WTC11 (cell line): Measurements from ENCODE around the gene DOCK8. TPM values are rescaled to one million over a fixed set of nuclear protein-coding genes. Genes with fewer than 3 reads are reported as not detected.

ENCODE experiments used
- ATAC-seq: fragments of 200-7000 bp; cut with Tn5 transposase; 2 replicates; pipeline ENCODE4 v1.10.0; 2021; ENCODE audit warnings: mild to moderate bottlenecking, moderate library complexity
- CTCF ChIA-PET: fragments of 300-600 bp; sonication (Branson Sonifier 250); formaldehyde crosslinking; loops from one replicate; lab custom pipeline; 2021; ENCODE audit warnings: antibody characterized with exemption; lab: Charles Lee
- POLR2A ChIA-PET: fragments of 350-600 bp; sonication (Branson Sonifier 250); formaldehyde crosslinking; loops from one replicate; lab custom pipeline; 2021; ENCODE audit warnings: antibody characterized with exemption; lab: Charles Lee
- DNase-seq: peaks from one replicate; pipeline ENCODE4 v3.0.0; 2021; ENCODE audit warnings: low spot score
- H3K27ac Mint-ChIP-seq: 2 replicates; pipeline ENCODE4 v1.8.0; 2021; ENCODE audit warnings: mixed read lengths
- H3K27me3 Mint-ChIP-seq: 2 replicates; pipeline ENCODE4 v1.8.0; 2021; ENCODE audit warnings: low read depth, mild to moderate bottlenecking, moderate library complexity, mixed read lengths
- H3K36me3 Mint-ChIP-seq: 2 replicates; pipeline ENCODE4 v1.8.0; 2021; ENCODE audit warnings: mixed read lengths
- H3K4me1 Mint-ChIP-seq: 2 replicates; pipeline ENCODE4 v1.8.0; 2022; ENCODE audit warnings: mixed read lengths
- H3K4me3 Mint-ChIP-seq: 2 replicates; pipeline ENCODE4 v1.8.0; 2021; ENCODE audit warnings: mild to moderate bottlenecking, moderate library complexity, mixed read lengths
- H3K9me3 Mint-ChIP-seq: 2 replicates; pipeline ENCODE4 v1.8.0; 2021; ENCODE audit warnings: mixed read lengths
- ARID4B ChIP-seq: sonication (generic); formaldehyde crosslinking; IDR thresholded peaks from 2 replicates; pipeline ENCODE4 v1.8.0; 2023; ENCODE audit warnings: missing genetic modification reagents, mild to moderate bottlenecking, borderline replicate concordance
- ATF2 ChIP-seq: sonication (generic); formaldehyde crosslinking; IDR thresholded peaks from 2 replicates; pipeline ENCODE4 v1.8.1; 2022; ENCODE audit warnings: low read depth, missing genetic modification reagents, borderline replicate concordance
- CBFB ChIP-seq: sonication (generic); formaldehyde crosslinking; IDR thresholded peaks from 2 replicates; pipeline ENCODE4 v1.8.1; 2022; ENCODE audit warnings: mild to moderate bottlenecking, low read depth, missing genetic modification reagents
- FOXK1 ChIP-seq: sonication (generic); formaldehyde crosslinking; IDR thresholded peaks from 2 replicates; pipeline ENCODE4 v1.8.0; 2022; ENCODE audit warnings: mild to moderate bottlenecking, moderate library complexity, missing genetic modification reagents
- JUN ChIP-seq: sonication (generic); formaldehyde crosslinking; IDR thresholded peaks from 2 replicates; pipeline ENCODE4 v1.8.0; 2023; ENCODE audit warnings: mild to moderate bottlenecking, missing genetic modification reagents
- MYBL2 ChIP-seq: sonication (generic); formaldehyde crosslinking; IDR thresholded peaks from 2 replicates; pipeline ENCODE4 v1.8.1; 2023; ENCODE audit warnings: mild to moderate bottlenecking, moderate library complexity, missing genetic modification reagents
- NFE2L1 ChIP-seq: sonication (generic); formaldehyde crosslinking; IDR thresholded peaks from 2 replicates; pipeline ENCODE4 v1.8.1; 2023; ENCODE audit warnings: missing genetic modification reagents
- NR3C1 ChIP-seq: sonication (generic); formaldehyde crosslinking; conservative IDR thresholded peaks from 2 replicates; pipeline ENCODE4 v1.8.1; 2023; ENCODE audit warnings: low read depth, mild to moderate bottlenecking, missing genetic modification reagents
- PRRX2 ChIP-seq: fragments of 250-450 bp; sonication (Bioruptor Pico); IDR thresholded peaks from 2 replicates; pipeline ENCODE4 v1.8.0; 2021; ENCODE audit warnings: mild to moderate bottlenecking
- RORB ChIP-seq: fragments of 250-450 bp; sonication (Bioruptor Pico); IDR thresholded peaks from 2 replicates; pipeline ENCODE4 v1.9.0; 2021; ENCODE audit warnings: mild to moderate bottlenecking
- SMAD3 ChIP-seq: sonication (generic); formaldehyde crosslinking; IDR thresholded peaks from 2 replicates; pipeline ENCODE4 v1.8.0; 2022; ENCODE audit warnings: missing genetic modification reagents, mild to moderate bottlenecking, borderline replicate concordance
- ZNF138 ChIP-seq: sonication (generic); formaldehyde crosslinking; conservative IDR thresholded peaks from 2 replicates; pipeline ENCODE4 v1.8.1; 2022; ENCODE audit warnings: mild to moderate bottlenecking, moderate library complexity, missing genetic modification reagents
- ZNF416 ChIP-seq: fragments of 250-450 bp; sonication (Bioruptor Pico); IDR thresholded peaks from 2 replicates; pipeline ENCODE4 v1.9.0; 2021; ENCODE audit warnings: mild to moderate bottlenecking, inconsistent platforms
- total RNA-seq: library from RNA; stranded (reverse); gene quantifications from 3 replicates; pipeline ENCODE4 v1.2.3, GENCODE V29; 2021
- TF ChIP-seq, protein P1 (sequence below): fragments of 250-450 bp; sonication (Bioruptor Pico); IDR thresholded peaks from 2 replicates; pipeline ENCODE4 v1.9.0; 2021; ENCODE audit warnings: mild to moderate bottlenecking
- TF ChIP-seq, protein P2 (sequence below): fragments of 250-450 bp; sonication (Bioruptor Pico); IDR thresholded peaks from 2 replicates; pipeline ENCODE4 v1.9.0; 2021; ENCODE audit warnings: mild to moderate bottlenecking, borderline replicate concordance
- TF ChIP-seq, protein P3 (sequence below): sonication (generic); formaldehyde crosslinking; conservative IDR thresholded peaks from 2 replicates; pipeline ENCODE4 v1.8.1; 2023; ENCODE audit warnings: mild to moderate bottlenecking, low read depth, missing genetic modification reagents, moderate library complexity
- TF ChIP-seq, protein P4 (sequence below): sonication (generic); formaldehyde crosslinking; IDR thresholded peaks from 2 replicates; pipeline ENCODE4 v1.8.1; 2023; ENCODE audit warnings: mild to moderate bottlenecking, missing genetic modification reagents, moderate library complexity
- TF ChIP-seq, protein P5 (sequence below): fragments of 250-450 bp; sonication (Bioruptor Pico); IDR thresholded peaks from 2 replicates; pipeline ENCODE4 v1.9.0; 2021; ENCODE audit warnings: moderate library complexity, mild to moderate bottlenecking, inconsistent platforms, borderline replicate concordance

Gene DOCK8
- total RNA-seq, 1 experiment from 2014 or later, result 3.2 TPM

DNA sequence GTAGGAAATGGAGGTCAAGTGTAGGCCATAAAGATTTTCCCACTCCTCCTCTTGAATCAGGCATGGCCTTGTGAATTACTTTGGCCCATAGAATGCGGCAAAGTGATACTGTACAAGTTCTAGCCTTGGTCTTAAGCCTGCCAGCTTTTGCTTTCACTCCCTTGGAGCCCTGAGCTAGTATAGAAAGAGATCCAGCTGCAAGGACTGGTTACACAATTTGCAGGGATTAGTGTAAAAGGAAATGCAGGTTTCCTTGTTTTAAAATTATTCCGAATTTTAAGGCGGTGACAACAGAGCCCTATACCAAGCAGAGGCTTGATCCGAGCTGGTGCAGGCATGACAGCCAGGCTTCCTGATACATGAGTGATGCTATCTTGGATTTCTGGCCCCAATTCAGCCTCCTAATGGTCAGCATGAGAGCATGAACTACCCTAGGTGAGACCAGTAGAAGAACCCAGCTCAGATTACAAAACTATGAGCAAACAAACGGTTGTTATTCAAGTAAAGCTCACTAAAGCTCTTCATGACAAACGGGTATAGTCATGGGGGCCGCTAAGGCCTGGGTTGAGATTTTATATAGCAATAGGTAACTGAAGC, 257.9 kb downstream of the DOCK8 start (continued):
- TF ChIP-seq, protein P1, sequence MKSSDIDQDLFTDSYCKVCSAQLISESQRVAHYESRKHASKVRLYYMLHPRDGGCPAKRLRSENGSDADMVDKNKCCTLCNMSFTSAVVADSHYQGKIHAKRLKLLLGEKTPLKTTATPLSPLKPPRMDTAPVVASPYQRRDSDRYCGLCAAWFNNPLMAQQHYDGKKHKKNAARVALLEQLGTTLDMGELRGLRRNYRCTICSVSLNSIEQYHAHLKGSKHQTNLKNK (CRISPR knock-in tag), result no peak
- TF ChIP-seq RORB (CRISPR knock-in tag) (no peak), NR3C1 (CRISPR knock-in tag) (no peak), PRRX2 (CRISPR knock-in tag) (no peak)

DNA sequence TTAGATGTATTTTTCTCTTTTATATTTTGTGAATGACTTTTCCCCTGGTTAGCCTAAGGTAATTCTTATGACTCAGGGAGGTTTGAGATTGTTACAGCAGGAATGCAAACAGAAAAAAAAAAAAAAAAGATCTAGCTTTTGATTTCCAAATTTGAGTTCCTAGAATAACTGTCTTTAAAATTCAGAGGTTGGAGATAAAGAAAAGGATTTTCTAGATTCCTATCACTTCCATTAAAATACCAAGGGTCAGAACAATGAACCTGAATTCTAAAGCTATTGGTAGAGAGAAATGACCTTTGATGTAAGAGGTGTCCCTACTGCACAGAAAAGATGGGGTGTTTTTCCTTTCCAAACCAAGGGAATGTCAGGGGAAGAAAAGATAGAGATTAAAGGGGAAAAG, 262.5 kb downstream of the DOCK8 start:
- Mint-ChIP-seq H3K27ac (no peak overlapping the region), H3K4me1 (peaks cover 6% of the 10 kb centered on the region), H3K4me3 (no peak overlapping the region), H3K9me3 (no peaks in the 10 kb centered on the region), H3K27me3 (no peaks in the 10 kb centered on the region), H3K36me3 (peaks cover 25% of the 10 kb centered on the region)
- ATAC-seq (no peak), DNase-seq (no peak)
- ChIA-PET CTCF (interaction anchor here (0.7 kb wide), 1 partner anchor 92 kb away, joined by 3 read pairs; no protein-coding TSS in a partner anchor), POLR2A (interaction anchor here (0.6 kb wide), 1 partner anchor 97 kb away, joined by 3 read pairs; no protein-coding TSS in a partner anchor)
- TF ChIP-seq, protein P2, sequence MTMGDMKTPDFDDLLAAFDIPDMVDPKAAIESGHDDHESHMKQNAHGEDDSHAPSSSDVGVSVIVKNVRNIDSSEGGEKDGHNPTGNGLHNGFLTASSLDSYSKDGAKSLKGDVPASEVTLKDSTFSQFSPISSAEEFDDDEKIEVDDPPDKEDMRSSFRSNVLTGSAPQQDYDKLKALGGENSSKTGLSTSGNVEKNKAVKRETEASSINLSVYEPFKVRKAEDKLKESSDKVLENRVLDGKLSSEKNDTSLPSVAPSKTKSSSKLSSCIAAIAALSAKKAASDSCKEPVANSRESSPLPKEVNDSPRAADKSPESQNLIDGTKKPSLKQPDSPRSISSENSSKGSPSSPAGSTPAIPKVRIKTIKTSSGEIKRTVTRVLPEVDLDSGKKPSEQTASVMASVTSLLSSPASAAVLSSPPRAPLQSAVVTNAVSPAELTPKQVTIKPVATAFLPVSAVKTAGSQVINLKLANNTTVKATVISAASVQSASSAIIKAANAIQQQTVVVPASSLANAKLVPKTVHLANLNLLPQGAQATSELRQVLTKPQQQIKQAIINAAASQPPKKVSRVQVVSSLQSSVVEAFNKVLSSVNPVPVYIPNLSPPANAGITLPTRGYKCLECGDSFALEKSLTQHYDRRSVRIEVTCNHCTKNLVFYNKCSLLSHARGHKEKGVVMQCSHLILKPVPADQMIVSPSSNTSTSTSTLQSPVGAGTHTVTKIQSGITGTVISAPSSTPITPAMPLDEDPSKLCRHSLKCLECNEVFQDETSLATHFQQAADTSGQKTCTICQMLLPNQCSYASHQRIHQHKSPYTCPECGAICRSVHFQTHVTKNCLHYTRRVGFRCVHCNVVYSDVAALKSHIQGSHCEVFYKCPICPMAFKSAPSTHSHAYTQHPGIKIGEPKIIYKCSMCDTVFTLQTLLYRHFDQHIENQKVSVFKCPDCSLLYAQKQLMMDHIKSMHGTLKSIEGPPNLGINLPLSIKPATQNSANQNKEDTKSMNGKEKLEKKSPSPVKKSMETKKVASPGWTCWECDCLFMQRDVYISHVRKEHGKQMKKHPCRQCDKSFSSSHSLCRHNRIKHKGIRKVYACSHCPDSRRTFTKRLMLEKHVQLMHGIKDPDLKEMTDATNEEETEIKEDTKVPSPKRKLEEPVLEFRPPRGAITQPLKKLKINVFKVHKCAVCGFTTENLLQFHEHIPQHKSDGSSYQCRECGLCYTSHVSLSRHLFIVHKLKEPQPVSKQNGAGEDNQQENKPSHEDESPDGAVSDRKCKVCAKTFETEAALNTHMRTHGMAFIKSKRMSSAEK (CRISPR knock-in tag), result no peak
- TF ChIP-seq JUN (CRISPR knock-in tag) (no peak), ZNF416 (CRISPR knock-in tag) (no peak), MYBL2 (CRISPR knock-in tag) (no peak), ZNF138 (no peak), ATF2 (no peak), NFE2L1 (CRISPR knock-in tag) (no peak), CBFB (no peak), FOXK1 (CRISPR knock-in tag) (no peak), ARID4B (CRISPR knock-in tag) (no peak), SMAD3 (CRISPR knock-in tag) (no peak)
- TF ChIP-seq, protein P1 (CRISPR knock-in tag), result no peak
- TF ChIP-seq, protein P3, sequence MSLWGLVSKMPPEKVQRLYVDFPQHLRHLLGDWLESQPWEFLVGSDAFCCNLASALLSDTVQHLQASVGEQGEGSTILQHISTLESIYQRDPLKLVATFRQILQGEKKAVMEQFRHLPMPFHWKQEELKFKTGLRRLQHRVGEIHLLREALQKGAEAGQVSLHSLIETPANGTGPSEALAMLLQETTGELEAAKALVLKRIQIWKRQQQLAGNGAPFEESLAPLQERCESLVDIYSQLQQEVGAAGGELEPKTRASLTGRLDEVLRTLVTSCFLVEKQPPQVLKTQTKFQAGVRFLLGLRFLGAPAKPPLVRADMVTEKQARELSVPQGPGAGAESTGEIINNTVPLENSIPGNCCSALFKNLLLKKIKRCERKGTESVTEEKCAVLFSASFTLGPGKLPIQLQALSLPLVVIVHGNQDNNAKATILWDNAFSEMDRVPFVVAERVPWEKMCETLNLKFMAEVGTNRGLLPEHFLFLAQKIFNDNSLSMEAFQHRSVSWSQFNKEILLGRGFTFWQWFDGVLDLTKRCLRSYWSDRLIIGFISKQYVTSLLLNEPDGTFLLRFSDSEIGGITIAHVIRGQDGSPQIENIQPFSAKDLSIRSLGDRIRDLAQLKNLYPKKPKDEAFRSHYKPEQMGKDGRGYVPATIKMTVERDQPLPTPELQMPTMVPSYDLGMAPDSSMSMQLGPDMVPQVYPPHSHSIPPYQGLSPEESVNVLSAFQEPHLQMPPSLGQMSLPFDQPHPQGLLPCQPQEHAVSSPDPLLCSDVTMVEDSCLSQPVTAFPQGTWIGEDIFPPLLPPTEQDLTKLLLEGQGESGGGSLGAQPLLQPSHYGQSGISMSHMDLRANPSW (CRISPR knock-in tag), result no peak
- TF ChIP-seq, protein P4, sequence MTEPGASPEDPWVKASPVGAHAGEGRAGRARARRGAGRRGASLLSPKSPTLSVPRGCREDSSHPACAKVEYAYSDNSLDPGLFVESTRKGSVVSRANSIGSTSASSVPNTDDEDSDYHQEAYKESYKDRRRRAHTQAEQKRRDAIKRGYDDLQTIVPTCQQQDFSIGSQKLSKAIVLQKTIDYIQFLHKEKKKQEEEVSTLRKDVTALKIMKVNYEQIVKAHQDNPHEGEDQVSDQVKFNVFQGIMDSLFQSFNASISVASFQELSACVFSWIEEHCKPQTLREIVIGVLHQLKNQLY, result no peak
- TF ChIP-seq, protein P5, sequence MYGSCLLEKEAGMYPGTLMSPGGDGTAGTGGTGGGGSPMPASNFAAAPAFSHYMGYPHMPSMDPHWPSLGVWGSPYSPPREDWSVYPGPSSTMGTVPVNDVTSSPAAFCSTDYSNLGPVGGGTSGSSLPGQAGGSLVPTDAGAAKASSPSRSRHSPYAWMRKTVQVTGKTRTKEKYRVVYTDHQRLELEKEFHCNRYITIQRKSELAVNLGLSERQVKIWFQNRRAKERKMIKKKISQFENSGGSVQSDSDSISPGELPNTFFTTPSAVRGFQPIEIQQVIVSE (CRISPR knock-in tag), result no peak
